Loucy (cell line): ENCODE results near the gene KLF16.
A peak's percentile ranks its signal among the peaks of the same experiment; 100 is the strongest.

Source experiments
- H2AFZ ChIP-seq: fragments of 200-600 bp; sonication (generic); 2 replicates; pipeline ENCODE4 v1.6.0; 2016; ENCODE audit warnings: antibody characterized with exemption, mild to moderate bottlenecking, low read length, moderate library complexity
- H3F3A ChIP-seq: fragments of 200-600 bp; 2 replicates; pipeline ENCODE4 v1.6.0; 2016; ENCODE audit warnings: antibody characterized with exemption, low read depth, mild to moderate bottlenecking
- H3K27me3 ChIP-seq: fragments of 200-600 bp; sonication (generic); 2 replicates; pipeline ENCODE4 v1.6.1; 2014; ENCODE audit warnings: low read length, mild to moderate bottlenecking; ENCODE audit not compliant: insufficient read depth, poor library complexity, severe bottlenecking
- H3K36me3 ChIP-seq: fragments of 200-600 bp; sonication (generic); 2 replicates; pipeline ENCODE4 v1.6.1; 2016; ENCODE audit warnings: low read length; ENCODE audit not compliant: insufficient read depth
- H3K4me1 ChIP-seq: fragments of 200-600 bp; sonication (generic); 2 replicates; pipeline ENCODE4 v1.5.1; 2014; ENCODE audit warnings: low read length, mild to moderate bottlenecking; ENCODE audit not compliant: insufficient read depth, poor library complexity, severe bottlenecking
- H3K4me2 ChIP-seq: fragments of 200-600 bp; sonication (generic); 2 replicates; pipeline ENCODE4 v1.6.0; 2014; ENCODE audit warnings: antibody characterized with exemption, low read length, low read depth, mild to moderate bottlenecking; ENCODE audit not compliant: poor library complexity, severe bottlenecking
- H3K4me3 ChIP-seq: fragments of 200-600 bp; sonication (generic); 2 replicates; pipeline ENCODE4 v1.5.1; 2014; ENCODE audit warnings: low read length, mild to moderate bottlenecking, mixed read lengths; ENCODE audit not compliant: poor library complexity, severe bottlenecking
- H3K79me2 ChIP-seq: fragments of 200-600 bp; sonication (generic); 2 replicates; pipeline ENCODE4 v1.6.1; 2014; ENCODE audit warnings: low read length; ENCODE audit not compliant: insufficient read depth
- H3K9ac ChIP-seq: fragments of 200-600 bp; sonication (generic); 2 replicates; pipeline ENCODE4 v1.6.0; 2014; ENCODE audit warnings: mild to moderate bottlenecking, low read depth, low read length, moderate library complexity; ENCODE audit not compliant: poor library complexity, severe bottlenecking
- H3K9me2 ChIP-seq: fragments of 200-600 bp; sonication (generic); replicated peaks from 2 replicates; pipeline ENCODE4 v1.6.1; 2016; ENCODE audit warnings: low read depth, low read length, mixed read lengths
- H3K9me3 ChIP-seq: fragments of 200-600 bp; sonication (generic); 2 replicates; pipeline ENCODE4 v1.6.1; 2014; ENCODE audit warnings: mild to moderate bottlenecking, antibody characterized with exemption, low read length, low read depth; ENCODE audit not compliant: insufficient read depth
- H4K20me1 ChIP-seq: fragments of 200-600 bp; sonication (generic); 2 replicates; pipeline ENCODE4 v1.6.0; 2014; ENCODE audit warnings: antibody characterized with exemption, low read length, mild to moderate bottlenecking; ENCODE audit not compliant: insufficient read depth, poor library complexity, severe bottlenecking
- EZH2phosphoT487 ChIP-seq: fragments of 200-600 bp; IDR thresholded peaks from 2 replicates; pipeline ENCODE4 v1.6.1; 2018; ENCODE audit warnings: antibody characterized with exemption, mild to moderate bottlenecking, moderate library complexity, borderline replicate concordance
- TF ChIP-seq, protein P1 (sequence below): fragments of 200-600 bp; sonication (generic); conservative IDR thresholded peaks from 2 replicates; pipeline ENCODE4 v1.5.1; 2014; ENCODE audit warnings: mild to moderate bottlenecking, antibody characterized with exemption, low read length

Gene KLF16

DNA sequence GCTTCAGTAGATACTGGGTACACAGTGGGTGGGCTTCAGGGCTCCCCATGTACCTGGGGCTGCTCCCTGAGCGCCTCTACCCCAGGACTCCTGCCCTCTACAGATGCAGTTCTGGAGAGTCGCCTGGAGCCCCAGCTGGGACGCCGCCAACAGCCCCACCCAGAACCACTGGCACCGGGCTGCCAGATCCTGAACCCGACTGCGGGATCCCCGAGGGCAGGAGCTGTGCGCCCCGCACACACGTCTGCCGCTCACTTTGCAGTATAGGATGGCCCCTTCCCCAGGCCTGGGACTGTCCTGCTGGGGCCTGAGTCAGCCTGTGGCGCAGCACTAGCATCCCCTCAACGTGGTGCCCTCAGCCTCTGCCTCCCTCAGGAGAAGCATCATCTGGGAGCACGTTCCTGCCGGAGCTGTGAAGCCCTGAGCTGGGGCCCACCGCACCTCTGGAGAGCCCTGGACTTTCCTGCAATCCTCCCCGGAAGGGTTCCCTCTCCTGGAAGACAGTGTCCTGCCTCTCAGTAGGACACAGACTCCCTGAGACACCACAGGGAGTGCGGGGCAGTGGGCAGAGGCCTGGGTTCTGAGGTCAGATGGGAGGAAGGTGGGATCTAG is 18.8 kb downstream of the KLF16 start:
- H3K9me3 ChIP-seq, result no peaks in the 10 kb centered on the region
- H3K4me1 ChIP-seq, result peaks cover 23% of the 10 kb centered on the region
- no peaks in the 10 kb centered on the region for H3K9me2 ChIP-seq
- no peaks in the 10 kb centered on the region for H3F3A ChIP-seq
- H3K79me2 ChIP-seq, result peaks cover 86% of the 10 kb centered on the region
- H3K4me3 ChIP-seq, result no peak overlapping the region
- H3K36me3 ChIP-seq, result no peaks in the 10 kb centered on the region
- TF ChIP-seq, protein P1, sequence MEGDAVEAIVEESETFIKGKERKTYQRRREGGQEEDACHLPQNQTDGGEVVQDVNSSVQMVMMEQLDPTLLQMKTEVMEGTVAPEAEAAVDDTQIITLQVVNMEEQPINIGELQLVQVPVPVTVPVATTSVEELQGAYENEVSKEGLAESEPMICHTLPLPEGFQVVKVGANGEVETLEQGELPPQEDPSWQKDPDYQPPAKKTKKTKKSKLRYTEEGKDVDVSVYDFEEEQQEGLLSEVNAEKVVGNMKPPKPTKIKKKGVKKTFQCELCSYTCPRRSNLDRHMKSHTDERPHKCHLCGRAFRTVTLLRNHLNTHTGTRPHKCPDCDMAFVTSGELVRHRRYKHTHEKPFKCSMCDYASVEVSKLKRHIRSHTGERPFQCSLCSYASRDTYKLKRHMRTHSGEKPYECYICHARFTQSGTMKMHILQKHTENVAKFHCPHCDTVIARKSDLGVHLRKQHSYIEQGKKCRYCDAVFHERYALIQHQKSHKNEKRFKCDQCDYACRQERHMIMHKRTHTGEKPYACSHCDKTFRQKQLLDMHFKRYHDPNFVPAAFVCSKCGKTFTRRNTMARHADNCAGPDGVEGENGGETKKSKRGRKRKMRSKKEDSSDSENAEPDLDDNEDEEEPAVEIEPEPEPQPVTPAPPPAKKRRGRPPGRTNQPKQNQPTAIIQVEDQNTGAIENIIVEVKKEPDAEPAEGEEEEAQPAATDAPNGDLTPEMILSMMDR, result no peak
- TF ChIP-seq EZH2phosphoT487, result no peak
- H3K4me2 ChIP-seq, result peak overlapping the region; percentile 100
- peaks cover 60% of the 10 kb centered on the region for H4K20me1 ChIP-seq
- H3K9ac ChIP-seq, result no peak overlapping the region
- no peak overlapping the region for H2AFZ ChIP-seq
- H3K27me3 ChIP-seq, result peaks cover 4% of the 10 kb centered on the region

DNA sequence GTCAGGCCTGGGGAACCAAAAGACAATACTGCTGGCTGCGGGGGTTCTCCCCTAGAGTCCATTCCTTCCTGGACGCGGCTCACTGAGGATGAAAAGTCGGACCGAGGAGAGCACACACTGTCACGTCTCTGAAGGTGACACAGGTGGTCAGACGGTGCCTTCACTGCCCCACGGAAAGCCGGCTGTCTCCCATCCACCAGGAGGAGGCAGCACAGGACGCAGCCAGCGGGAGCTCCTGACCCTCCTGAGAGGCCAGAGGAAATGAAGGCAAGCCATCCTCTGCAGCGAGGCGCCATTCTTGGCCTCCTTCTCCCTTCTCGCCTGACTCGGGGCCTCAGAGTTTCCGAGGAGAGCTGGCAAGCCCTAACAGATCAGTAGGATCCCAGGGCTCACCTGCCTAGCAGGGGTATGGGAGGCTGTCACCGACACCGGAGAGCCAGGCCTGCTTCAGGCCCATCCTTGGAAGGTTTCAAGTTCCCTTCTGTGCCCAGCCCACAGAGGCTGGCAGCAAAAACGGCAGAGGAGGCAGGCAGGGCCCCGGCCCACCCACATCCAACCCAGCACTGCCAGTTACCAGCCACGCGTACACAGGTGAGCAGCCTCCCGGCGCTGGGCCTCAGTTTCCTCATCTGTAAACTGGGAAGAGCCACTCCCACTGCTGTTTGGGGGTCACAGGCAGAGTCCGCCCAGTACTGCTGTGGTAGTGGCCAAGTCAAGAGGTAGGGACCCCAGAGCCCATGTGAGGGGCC is 19.6 kb downstream of the KLF16 start:
- Histone ChIP-seq H3K4me2 (peak overlapping the region; percentile 33), H4K20me1 (peaks cover 60% of the 10 kb centered on the region), H3K9me3 (no peaks in the 10 kb centered on the region), H3K27me3 (peaks cover 4% of the 10 kb centered on the region), H3K4me1 (peaks cover 21% of the 10 kb centered on the region), H3K4me3 (no peak overlapping the region), H3K9me2 (no peaks in the 10 kb centered on the region), H3F3A (no peaks in the 10 kb centered on the region), H3K9ac (no peak overlapping the region), H3K36me3 (no peaks in the 10 kb centered on the region), H2AFZ (no peak overlapping the region), H3K79me2 (peaks cover 91% of the 10 kb centered on the region)
- TF ChIP-seq, protein P1, result 0 out of 2 replicates have a peak, but pooled peaks have one; percentile 12
- TF ChIP-seq EZH2phosphoT487, result no peak

DNA sequence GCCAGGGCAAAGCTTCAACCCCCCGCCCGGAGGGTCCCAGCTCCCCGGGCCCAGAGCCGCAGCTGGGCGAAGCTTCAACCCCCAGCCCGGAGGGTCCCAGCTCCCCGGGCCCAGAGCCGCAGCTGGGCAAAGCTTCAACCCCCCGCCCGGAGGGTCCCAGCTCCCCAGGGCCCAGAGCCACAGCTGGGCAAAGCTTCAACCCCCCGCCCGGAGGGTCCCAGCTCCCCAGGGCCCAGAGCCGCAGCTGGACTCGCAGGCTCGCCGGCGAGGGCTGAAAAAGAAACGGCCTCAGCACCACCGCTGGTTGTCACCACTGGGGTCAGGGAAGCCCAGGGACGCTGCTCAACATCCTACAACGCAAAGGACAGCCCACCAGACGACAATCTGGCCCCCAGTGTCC is 20.3 kb downstream of the KLF16 start:
- Histone ChIP-seq H4K20me1 (peaks cover 59% of the 10 kb centered on the region), H3F3A (no peaks in the 10 kb centered on the region), H3K9me3 (no peaks in the 10 kb centered on the region), H3K27me3 (peaks cover 4% of the 10 kb centered on the region), H3K4me2 (no peak overlapping the region), H3K4me1 (peaks cover 19% of the 10 kb centered on the region), H3K9me2 (no peaks in the 10 kb centered on the region), H3K36me3 (no peaks in the 10 kb centered on the region), H2AFZ (no peak overlapping the region), H3K9ac (no peak overlapping the region), H3K4me3 (no peak overlapping the region), H3K79me2 (peaks cover 89% of the 10 kb centered on the region)
- no peak for TF ChIP-seq EZH2phosphoT487
- TF ChIP-seq, protein P1, result no peak
